ENCODE results near the gene COL6A5.
"Not testable (repeated sequence)": the region's sequence is repeated elsewhere in the genome, so short reads cannot be mapped to it uniquely, and the experiment has no call there.

COL6A5 gene, protein sequence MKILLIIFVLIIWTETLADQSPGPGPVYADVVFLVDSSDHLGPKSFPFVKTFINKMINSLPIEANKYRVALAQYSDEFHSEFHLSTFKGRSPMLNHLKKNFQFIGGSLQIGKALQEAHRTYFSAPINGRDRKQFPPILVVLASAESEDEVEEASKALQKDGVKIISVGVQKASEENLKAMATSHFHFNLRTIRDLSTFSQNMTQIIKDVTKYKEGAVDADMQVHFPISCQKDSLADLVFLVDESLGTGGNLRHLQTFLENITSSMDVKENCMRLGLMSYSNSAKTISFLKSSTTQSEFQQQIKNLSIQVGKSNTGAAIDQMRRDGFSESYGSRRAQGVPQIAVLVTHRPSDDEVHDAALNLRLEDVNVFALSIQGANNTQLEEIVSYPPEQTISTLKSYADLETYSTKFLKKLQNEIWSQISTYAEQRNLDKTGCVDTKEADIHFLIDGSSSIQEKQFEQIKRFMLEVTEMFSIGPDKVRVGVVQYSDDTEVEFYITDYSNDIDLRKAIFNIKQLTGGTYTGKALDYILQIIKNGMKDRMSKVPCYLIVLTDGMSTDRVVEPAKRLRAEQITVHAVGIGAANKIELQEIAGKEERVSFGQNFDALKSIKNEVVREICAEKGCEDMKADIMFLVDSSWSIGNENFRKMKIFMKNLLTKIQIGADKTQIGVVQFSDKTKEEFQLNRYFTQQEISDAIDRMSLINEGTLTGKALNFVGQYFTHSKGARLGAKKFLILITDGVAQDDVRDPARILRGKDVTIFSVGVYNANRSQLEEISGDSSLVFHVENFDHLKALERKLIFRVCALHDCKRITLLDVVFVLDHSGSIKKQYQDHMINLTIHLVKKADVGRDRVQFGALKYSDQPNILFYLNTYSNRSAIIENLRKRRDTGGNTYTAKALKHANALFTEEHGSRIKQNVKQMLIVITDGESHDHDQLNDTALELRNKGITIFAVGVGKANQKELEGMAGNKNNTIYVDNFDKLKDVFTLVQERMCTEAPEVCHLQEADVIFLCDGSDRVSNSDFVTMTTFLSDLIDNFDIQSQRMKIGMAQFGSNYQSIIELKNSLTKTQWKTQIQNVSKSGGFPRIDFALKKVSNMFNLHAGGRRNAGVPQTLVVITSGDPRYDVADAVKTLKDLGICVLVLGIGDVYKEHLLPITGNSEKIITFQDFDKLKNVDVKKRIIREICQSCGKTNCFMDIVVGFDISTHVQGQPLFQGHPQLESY (N-terminal part only)

DNA sequence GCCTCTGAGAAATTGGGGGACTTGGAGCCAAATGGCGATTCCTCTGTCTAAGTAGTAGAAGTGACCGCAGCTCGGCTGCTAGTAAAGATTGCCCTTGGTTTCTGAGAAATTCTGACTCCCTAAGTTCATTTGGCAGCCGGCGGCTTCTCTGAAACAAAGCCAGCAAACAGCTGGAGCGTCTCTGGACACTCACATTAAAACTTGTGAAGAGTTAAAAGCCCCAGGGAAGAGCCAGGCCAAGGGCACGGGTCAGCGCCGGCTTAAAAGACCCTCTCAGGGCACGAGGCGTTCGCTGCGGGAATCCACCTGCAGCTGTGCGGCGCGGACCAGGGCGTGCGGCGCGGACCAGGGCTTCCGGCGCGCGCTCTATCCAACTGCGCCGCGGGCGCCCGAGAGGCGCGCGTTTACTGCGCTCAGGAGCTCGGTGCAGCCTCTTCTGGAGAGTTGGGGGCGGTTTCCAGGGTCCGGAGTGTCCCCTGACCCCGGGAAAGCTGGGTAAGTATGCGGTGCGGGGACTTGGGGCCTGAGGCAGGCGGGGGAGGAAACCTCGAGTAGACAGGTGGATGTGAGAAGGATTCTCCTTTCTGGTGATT is at the start of gene COL6A5:
COL6A5 (plus strand) TSS at position 186 of the 593 bp plus-strand sequence. CDS start 27,967 bp downstream, outside the sequence.
- DNase-seq = no peak

DNA sequence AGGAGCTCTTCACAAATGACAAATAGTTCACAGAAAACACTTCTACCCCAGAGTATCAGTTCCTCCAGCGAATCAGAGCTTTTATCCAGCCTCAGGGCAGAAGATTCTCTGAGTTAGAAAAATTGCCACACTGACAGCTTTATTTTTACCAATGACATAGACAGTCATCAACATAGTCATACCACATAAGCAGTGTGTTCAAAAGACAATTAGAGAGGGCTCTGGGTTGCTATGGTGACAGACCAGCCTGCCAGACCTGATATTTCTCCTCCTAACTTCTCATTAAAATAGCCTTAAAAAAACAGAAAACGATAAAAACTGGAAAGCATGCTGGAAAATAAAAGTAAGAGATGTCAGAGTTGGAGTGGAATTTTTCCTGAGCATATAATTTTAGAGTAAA is 45.9 kb upstream of the COL6A5 start:
- no peak for DNase-seq

DNA sequence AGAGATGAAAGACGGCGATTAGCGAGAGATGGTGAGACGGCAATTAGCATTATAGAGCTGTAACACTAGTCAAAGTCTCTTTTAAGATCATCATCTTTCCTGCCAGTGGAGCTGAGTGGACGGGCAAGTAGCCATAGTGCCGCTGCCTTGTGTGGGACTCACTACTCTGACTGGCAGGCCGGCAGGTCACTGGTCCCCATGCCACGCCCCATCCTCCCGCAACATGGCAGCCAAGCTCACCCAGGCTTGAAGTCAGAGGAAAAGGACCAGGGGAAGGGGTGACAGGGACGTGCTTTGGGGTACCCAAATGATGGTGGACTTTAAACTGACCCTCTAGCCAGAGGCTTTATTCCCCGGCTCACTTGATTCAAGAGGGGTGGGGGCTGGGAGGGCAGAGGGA is 44.6 kb upstream of the COL6A5 start:
- no peak for DNase-seq

DNA sequence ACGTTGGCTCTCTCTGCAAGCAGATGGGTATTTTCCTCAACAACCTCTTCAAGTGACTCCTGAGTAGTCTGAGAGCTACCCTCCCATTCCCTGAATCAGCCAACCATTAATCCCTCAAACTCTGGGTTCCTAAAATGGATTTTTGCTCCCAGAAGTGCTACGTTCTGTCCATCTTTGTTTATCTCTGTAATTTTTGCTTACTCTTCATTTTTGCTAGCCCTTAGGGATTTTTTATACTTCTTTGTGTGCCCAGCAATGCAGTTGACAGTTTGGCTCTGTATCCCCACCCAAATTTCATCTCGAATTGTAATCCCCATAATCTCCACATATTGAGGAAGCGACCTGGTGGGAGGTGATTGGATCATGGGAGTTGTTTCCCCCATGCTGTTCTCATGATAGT is 35.4 kb upstream of the COL6A5 start:
- no peak for DNase-seq

DNA sequence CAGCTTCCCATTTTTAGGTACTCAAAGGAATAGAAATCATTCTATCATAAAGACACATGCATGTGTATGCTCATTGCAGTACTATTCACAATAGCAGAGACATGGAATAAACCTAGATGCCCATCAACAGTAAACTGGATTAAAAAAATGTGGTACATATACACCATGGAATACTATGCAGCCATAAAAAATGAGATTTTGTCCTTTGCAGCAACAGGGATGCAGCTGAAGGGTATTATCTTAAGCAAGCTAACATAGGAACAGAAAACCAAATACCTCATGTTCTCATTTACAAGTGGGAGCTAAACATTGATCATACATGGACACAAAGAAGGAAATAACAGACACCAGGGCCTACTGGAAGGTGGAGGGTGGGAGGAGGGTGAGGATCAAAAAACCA is 33.1 kb upstream of the COL6A5 start:
- DNase-seq = no peak

DNA sequence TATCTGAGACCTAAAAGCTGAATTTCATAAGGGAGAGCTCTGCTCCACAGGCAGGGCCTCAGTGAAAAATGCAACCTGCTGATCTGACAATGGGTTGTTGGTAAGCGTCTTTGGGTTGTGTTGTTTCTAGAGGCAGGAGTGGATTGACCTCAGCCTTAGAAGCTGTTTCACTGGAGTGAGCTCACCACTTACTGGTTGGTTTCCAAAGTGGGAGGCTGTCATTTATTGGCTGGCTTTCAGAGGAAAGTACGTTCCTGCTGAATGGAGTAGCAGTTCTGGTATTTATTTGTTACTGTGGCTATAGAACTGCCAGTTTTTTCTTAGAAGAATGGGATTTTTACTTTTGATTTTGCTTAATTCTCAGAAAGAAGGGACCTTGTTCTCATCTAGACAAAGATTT is 29.3 kb upstream of the COL6A5 start:
- DNase-seq = no peak

DNA sequence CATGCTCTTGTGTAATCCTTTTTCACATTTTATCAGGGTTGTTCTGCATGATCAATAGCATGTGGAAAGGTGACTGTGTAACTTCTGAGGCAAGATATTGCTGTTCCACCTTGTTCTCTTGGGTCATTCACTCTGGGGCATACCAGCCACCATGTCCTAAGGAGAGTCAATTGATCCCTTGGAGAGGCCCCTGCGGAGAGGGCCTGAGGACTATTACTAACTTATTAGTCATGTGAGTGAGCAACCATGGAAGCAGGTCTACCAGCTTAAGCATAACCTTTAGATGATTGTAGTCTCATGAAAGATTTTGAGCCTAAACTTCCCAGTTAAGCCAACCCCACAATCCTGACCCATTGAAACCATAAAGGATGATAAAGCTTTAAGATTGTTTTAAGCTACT is 22.0 kb upstream of the COL6A5 start:
- DNase-seq = no peak

DNA sequence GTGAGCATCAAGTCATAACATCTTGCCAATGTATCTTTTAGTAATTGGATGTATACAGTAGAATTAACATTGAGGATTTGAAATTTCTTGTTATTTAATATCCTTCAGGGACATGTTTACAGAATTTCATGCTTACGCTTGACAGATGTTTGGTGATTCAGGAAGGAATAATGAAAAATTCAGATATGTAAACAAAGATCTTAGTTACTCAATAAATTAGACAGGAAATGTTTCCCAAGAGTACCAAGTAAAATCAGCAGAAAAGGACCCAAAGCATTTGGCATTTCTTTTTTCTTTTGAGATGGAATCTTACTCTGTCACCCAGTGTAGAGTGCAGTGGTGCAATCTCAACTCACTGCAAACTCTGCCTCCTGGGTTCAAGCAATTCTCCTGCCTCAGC is 4.7 kb upstream of the COL6A5 start:
- DNase-seq = no peak

DNA sequence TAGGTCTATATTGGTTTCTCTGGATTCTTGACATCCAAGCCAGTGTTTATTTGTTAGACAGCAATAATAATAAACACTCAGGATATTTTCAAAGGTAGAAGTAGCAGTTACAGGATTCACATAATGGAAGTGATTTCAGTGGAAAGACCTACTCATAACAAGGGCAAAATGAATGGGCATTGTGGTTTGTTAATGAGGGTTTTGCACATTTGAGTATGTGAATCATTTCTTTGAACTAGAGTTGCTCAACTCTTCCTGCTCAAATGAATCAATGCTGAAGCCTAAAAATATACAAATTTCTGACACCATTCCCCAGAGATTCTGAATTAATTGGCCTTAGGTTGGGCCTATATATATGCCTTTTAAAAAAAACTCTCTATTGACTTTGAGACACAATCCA is 4.1 kb upstream of the COL6A5 start:
- no peak for DNase-seq

DNA sequence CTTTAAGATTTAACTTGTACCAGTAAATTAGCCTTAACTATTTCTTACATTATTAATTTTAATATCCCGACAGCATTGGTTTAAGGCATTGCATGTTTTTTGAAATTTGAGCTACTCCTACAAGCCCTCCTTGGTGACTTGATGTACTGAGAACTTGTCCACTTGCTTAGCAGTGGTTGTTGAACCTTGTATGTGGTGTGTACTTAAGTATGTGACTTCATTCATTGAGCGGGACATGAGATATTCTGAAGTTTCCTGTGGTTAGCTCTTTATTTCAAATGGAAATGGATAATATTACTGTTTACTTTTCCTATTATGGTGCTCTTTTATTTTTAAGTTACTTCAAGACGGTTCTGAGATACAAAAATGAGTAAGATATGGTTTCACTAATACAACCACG is 3.6 kb upstream of the COL6A5 start:
- no peak for DNase-seq

DNA sequence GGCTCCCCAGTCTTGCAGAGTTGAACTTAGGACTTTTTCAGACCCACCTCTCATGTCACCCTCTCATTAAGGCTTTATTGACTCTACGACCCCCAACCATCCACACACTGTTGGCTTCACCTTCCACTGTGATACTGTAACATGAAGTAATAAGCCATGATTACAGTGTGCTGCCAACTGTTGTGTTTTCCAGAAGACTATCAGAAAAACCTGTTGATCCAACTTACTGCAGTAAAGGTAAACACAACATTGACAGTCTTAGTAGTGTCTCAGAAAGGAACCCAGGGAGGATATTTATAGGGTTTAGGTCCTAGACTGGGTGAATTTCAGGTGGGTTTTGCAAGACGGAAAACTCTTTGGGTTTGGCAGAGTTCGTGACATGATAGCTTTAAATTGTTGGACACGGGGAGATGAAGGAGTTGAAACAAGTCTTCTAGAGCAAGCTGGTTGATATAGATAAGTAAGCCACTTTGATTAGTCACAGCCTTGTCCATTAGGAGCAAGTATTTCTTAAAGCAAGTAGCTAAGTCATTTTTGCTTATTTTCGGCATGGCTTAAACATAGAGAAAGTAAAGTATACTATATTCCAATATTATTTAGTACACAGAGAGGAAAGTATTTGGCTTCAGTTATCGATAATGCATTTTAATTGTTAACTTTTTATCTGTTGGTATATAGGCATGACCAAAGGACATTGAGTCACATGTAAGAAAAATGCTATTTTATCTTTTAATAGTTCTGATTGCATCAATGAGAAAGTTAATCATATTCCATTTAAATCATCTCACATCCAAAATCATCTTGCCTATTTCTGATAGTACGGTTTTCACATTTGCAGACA is 2.4 kb upstream of the COL6A5 start:
- DNase-seq = no peak

DNA sequence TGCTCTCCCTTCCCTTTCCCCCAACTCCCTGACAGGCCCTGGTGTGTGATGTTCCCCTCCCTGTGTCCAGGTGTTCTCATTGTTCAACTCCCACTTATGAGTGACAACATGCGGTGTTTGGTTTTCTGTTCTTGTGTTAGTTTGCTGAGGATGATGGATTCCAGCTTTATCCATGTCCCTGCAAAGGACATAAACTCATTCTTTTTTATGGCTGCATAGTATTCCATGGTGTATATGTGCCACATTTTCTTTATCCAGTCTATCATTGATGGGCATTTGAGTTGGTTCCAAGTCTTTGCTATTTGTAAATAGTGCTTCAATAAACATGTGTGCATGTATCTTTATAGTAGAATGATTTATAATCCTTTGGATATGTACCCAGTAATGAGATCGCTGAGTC is 2.8 kb downstream of the COL6A5 start:
- DNase-seq = not testable (repeated sequence)

DNA sequence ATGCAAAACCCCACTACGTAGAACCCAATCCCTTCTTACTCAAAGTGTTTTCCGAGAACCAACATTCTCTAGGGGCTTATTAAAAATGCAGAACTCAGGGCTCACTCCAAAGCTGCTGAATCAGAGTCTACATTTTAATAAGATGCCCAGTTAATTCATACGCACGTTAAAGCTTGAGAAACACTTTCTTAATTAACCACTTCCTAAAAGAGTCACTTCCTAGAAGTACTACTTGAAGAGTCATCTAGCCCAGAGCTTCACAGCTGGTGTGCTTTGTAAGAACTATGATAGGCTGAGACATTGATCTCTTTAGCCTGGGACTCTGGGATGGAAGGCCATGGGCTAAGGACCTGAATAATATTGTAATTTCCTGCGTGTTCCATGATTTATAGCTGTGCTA is 9.0 kb downstream of the COL6A5 start:
- DNase-seq = no peak

DNA sequence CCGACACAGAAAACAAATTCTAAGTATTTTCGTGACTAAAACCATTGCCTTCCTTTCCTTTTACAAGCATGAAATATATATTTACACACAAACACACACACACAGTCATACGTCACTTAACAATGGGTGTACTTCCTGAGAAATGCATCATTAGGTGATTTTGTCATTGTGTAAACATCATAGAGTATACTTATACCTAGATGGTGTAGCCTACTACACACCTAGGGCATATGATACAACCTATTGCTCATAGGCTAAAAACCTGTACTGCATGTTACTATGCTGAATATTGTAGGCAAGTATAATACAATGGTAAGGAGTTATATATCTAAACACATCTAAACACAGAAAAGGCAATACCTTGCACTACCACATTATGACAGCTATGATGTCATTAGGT is 28.6 kb downstream of the COL6A5 start:
- DNase-seq = no peak

DNA sequence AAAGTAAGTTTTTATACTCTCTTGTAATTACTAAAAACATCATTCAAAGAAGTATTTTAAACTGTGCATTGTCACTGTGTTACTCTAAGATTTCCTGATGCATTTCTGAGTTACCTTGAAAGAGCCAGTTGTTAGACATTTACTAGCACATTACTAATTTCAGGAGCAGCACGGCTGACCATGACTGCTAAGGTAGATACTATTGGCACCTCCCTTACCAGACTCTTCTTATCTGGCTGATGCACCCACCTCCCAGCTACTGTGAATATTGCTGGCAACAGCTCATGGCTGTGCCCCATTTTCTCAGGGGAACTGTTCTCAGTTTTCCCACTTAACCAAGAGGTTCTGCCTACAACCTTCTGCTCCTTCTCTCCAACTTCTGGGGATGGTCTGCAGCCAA is 29.4 kb downstream of the COL6A5 start:
- no peak for DNase-seq

DNA sequence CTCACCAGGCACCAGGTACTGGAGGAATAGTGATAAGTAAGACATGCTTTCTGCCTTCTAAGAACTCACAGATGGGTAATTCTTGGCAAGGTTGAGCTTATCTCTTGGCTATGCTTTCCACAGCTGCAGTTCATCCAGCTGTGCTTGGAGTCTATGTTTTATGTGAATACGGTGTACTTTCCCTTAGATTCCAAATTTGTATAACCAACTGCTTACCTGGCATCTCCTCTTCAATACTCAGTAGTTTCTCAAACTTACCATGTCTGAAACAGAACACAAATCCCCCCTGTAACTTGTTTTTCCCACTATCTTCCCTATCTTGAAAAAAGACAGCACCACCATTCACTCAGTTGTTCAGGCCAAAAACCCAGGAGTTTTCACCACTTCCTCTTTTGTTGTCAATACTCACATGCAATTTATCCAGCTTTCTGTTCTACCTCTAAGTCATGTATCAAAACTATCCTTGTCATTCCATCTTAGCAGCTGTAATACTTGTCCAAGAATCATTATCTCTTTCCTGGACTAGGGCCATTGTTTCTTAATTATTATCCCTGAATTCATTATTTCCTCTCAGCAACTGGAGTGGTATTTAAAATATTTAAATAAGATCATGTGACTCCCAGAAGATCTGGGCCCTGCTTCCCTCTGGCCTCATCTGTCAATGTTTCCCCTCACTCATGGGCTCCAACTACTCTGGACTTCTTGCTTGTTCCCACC is 32.6 kb downstream of the COL6A5 start:
- no peak for DNase-seq

DNA sequence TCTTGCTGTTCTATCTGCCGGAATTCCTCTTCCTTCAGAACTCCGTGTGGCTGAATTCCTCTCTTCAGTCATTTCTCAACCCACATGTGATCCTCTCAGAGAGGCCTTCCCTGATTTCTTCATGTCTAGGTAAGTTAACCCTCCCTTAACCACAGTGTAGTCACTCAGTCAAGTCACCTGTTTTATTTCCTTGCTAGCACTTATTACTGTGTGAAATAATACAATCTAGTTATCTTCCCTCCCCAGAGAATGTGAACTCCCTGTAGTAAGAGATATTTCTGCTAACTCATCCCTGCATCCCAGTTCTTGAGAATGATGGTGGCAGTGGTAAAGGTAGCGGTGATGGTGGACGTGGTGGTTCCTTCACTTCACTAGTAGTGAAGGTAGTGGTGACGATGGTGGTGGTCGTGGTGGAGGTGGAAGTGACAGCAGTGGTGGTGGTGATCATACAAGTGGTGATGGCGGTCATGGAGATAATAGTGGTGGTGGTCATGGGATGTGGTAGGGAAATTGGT is 33.3 kb downstream of the COL6A5 start:
- no peak for DNase-seq

DNA sequence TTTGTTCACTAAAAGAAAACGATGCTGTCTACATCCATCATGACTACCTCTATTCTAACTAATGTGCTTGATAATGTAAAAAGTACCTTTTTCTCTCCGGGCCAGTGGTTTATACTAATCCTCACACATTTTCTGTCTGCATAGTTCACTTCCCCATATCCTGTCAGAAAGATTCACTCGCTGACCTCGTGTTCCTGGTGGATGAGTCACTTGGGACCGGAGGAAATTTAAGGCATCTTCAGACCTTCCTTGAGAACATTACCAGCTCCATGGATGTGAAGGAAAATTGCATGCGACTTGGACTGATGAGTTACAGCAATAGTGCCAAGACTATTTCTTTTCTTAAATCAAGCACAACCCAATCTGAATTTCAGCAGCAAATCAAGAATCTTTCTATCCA is 33.8 kb downstream of the COL6A5 start:
- no peak for DNase-seq

DNA sequence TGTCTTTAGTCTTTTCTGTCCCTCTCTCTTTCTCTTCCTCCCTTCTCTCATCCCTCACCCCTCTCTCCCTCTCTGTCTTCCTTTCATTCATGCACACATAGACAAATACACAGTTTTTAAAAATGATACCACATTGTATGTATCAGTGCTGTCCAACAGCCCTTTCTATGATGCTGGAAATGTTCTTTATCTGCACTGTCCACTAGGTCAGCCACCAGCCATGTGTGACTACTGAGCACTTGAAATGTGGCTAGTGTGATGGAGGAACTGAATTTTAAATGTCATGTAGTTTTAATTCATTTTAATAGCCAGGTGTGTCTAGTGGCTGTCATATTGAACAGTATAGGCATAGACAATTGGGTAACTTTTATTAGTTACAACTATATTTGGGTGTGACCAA is 34.9 kb downstream of the COL6A5 start:
- DNase-seq = no peak

DNA sequence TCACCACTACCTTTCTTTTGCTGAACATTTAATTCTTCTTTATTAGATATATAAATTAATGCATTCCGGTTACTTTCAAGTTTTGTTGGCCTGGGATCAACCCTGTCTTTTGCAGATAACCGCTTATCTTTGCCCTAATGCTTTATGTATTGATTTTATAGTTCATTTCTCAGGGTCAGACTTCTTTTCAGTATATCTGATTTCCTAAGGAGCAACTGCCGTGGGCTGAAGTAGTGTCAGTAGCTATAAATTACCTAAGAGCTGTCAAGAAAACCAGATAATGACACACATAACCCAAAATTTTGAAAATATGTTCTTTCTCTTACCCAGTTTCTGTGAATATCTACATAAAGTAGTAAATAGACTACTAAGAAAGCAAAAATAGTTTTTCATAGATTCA is 38.0 kb downstream of the COL6A5 start:
- DNase-seq = no peak

DNA sequence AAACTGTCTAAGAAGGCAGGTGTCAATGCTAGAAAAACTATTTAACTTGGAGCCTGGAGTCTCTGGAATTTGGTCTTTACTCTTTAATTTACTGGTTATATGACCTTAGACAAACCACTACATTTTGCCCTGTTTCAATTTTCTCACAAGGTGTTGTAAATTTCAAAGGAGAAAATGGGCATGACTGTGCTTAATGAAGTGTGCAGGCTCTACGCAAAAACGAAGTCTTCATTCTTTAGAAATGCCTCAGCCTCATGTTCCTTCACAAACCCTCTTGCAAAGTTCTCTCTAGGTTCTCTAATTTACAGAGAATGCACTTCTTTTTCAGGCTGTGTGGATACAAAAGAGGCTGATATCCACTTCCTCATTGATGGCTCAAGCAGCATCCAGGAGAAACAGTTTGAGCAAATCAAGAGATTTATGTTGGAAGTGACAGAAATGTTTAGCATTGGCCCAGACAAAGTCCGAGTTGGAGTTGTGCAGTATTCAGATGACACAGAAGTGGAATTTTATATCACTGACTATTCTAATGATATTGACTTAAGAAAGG is 39.1 kb downstream of the COL6A5 start:
- DNase-seq = no peak

Measured in activated T-cell treated with anti-CD3 and anti-CD28 coated beads for 4 hours (primary cell).